HG03064 (cell line): ENCODE measurements around the gene TTC21B.

ENCODE experiments used
- ATAC-seq: cut with Tn5 transposase; IDR thresholded peaks from one replicate; pipeline ENCODE4 v1.9.1; 2021; ENCODE audit warnings: low read depth; ENCODE audit not compliant: unreplicated experiment

TTC21B gene

GRCh38 chr2:165840333-165840958 is 113.1 kb downstream of the TTC21B start:
- ATAC-seq: no peak

- no peak for ATAC-seq
Observed at GRCh38 chr2:165839610-165840009, 114.0 kb downstream of the TTC21B start.

- ATAC-seq: no peak
Observed at GRCh38 chr2:165837122-165837521, 116.5 kb downstream of the TTC21B start.

GRCh38 chr2:165835363-165835762 is 118.2 kb downstream of the TTC21B start:
- no peak for ATAC-seq

- no peak for ATAC-seq
Observed at GRCh38 chr2:165833156-165833555, 120.4 kb downstream of the TTC21B start.

- ATAC-seq: no peak
Observed at GRCh38 chr2:165827921-165828276, 125.7 kb downstream of the TTC21B start.

GRCh38 chr2:165827016-165827920 is 126.3 kb downstream of the TTC21B start:
- ATAC-seq: no peak

- ATAC-seq: no peak
Observed at GRCh38 chr2:165825041-165825440, 128.5 kb downstream of the TTC21B start.
